Measurements from ENCODE around the gene LRRC74B. TPM values are rescaled to one million over a fixed set of nuclear protein-coding genes. Genes with fewer than 3 reads are reported as not detected.

LRRC74B gene
- total and polyA plus RNA-seq, 2 donors from 2014 or later, result not detected

DNA sequence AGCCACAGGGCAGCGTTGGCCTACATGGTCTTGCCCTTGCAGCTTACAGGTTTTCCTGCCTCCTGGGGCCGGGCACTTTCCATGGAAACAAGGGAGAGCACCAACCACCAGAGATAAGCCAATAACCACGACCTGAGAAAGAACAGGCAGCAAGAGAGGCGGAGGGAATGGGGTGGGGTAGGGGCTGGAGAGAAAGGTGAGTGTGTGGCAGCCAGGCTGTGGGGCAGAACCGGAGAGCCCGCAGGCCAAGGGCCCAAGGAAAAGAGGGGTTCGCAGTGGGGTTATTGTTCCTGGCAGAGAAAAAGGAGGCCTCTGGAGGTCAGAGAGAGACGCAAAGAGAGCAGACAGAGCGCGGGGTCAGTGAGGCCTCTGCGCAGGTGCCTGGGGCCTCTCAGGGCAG lies 33.2 kb downstream of the LRRC74B start:
- H3K27ac ChIP-seq (ENCODE audit: low read depth in 2 of 2, low read length in 2 of 2), result no peak overlapping the region
- TF ChIP-seq CTCF (IDR thresholded peaks at IDR 0.05; ENCODE audit: borderline replicate concordance, extremely low read depth, insufficient read depth), result no peak
- no peaks in the 10 kb centered on the region for H3K9me3 ChIP-seq (ENCODE audit: control insufficient read depth in 2 of 3, insufficient read depth in 1 of 3, low read length in 3 of 3)
- no peak overlapping the region for H3K9ac ChIP-seq (ENCODE audit: low read length in 3 of 3)
- no peak for FAIRE-seq
- intact Hi-C loops (cut with DNase I), result no loop called here
- H3K36me3 ChIP-seq (ENCODE audit: control insufficient read depth in 2 of 3, insufficient read depth in 3 of 3, low read length in 3 of 3), result no peaks in the 10 kb centered on the region
- DNase-seq, result no peak
- no peaks in the 10 kb centered on the region for H3K27me3 ChIP-seq (ENCODE audit: control insufficient read depth, insufficient read depth, low read length)
- no peaks in the 10 kb centered on the region for H3K4me1 ChIP-seq (ENCODE audit: control insufficient read depth in 2 of 3, insufficient read depth in 2 of 3, low read depth in 1 of 3, low read length in 3 of 3)
- H3K4me3 ChIP-seq (ENCODE audit: low read length in 3 of 3), result no peak overlapping the region

- no peaks in the 10 kb centered on the region for H3K36me3 ChIP-seq (ENCODE audit: control insufficient read depth in 2 of 3, insufficient read depth in 3 of 3, low read length in 3 of 3)
- no peak overlapping the region for H3K9ac ChIP-seq (ENCODE audit: low read length in 3 of 3)
- no peaks in the 10 kb centered on the region for H3K27me3 ChIP-seq (ENCODE audit: control insufficient read depth, insufficient read depth, low read length)
- DNase-seq (no peak), FAIRE-seq (no peak)
- no peak for TF ChIP-seq CTCF (IDR thresholded peaks at IDR 0.05; ENCODE audit: borderline replicate concordance, extremely low read depth, insufficient read depth)
- H3K9me3 ChIP-seq (ENCODE audit: control insufficient read depth in 2 of 3, insufficient read depth in 1 of 3, low read length in 3 of 3), result no peaks in the 10 kb centered on the region
- intact Hi-C loops (cut with DNase I), result no loop called here
- no peak overlapping the region for H3K27ac ChIP-seq (ENCODE audit: low read depth in 2 of 2, low read length in 2 of 2)
- no peaks in the 10 kb centered on the region for H3K4me1 ChIP-seq (ENCODE audit: control insufficient read depth in 2 of 3, insufficient read depth in 2 of 3, low read depth in 1 of 3, low read length in 3 of 3)
- no peak overlapping the region for H3K4me3 ChIP-seq (ENCODE audit: low read length in 3 of 3)
These were observed 33.7 kb downstream of the LRRC74B start for GRCh38 chr22:21079493-21079892.

- TF ChIP-seq CTCF (IDR thresholded peaks at IDR 0.05; ENCODE audit: borderline replicate concordance, extremely low read depth, insufficient read depth), result no peak
- Histone ChIP-seq H3K27me3 (ENCODE audit: control insufficient read depth, insufficient read depth, low read length) (no peaks in the 10 kb centered on the region), H3K36me3 (ENCODE audit: control insufficient read depth in 2 of 3, insufficient read depth in 3 of 3, low read length in 3 of 3) (no peaks in the 10 kb centered on the region), H3K27ac (ENCODE audit: low read depth in 2 of 2, low read length in 2 of 2) (no peak overlapping the region), H3K4me1 (ENCODE audit: control insufficient read depth in 2 of 3, insufficient read depth in 2 of 3, low read depth in 1 of 3, low read length in 3 of 3) (no peaks in the 10 kb centered on the region), H3K9me3 (ENCODE audit: control insufficient read depth in 2 of 3, insufficient read depth in 1 of 3, low read length in 3 of 3) (no peaks in the 10 kb centered on the region), H3K9ac (ENCODE audit: low read length in 3 of 3) (no peak overlapping the region), H3K4me3 (ENCODE audit: low read length in 3 of 3) (no peak overlapping the region)
- DNase-seq (no peak), FAIRE-seq (no peak)
- intact Hi-C loops (cut with DNase I), result no loop called here
These were observed 34.8 kb downstream of the LRRC74B start for GRCh38 chr22:21080435-21081137.

- no peak overlapping the region for H3K27ac ChIP-seq (ENCODE audit: low read depth in 2 of 2, low read length in 2 of 2)
- intact Hi-C loops (cut with DNase I), result no loop called here
- no peak overlapping the region for H3K4me3 ChIP-seq (ENCODE audit: low read length in 3 of 3)
- no peaks in the 10 kb centered on the region for H3K4me1 ChIP-seq (ENCODE audit: control insufficient read depth in 2 of 3, insufficient read depth in 2 of 3, low read depth in 1 of 3, low read length in 3 of 3)
- DNase-seq (no peak), FAIRE-seq (no peak)
- no peaks in the 10 kb centered on the region for H3K27me3 ChIP-seq (ENCODE audit: control insufficient read depth, insufficient read depth, low read length)
- no peaks in the 10 kb centered on the region for H3K36me3 ChIP-seq (ENCODE audit: control insufficient read depth in 2 of 3, insufficient read depth in 3 of 3, low read length in 3 of 3)
- TF ChIP-seq CTCF (IDR thresholded peaks at IDR 0.05; ENCODE audit: borderline replicate concordance, extremely low read depth, insufficient read depth), result no peak
- no peaks in the 10 kb centered on the region for H3K9me3 ChIP-seq (ENCODE audit: control insufficient read depth in 2 of 3, insufficient read depth in 1 of 3, low read length in 3 of 3)
- H3K9ac ChIP-seq (ENCODE audit: low read length in 3 of 3), result no peak overlapping the region
These were observed 36.5 kb downstream of the LRRC74B start for GRCh38 chr22:21082248-21082647.

Data from kidney (tissue), 14 donors.